Amniotic stem cell (primary cell): ENCODE measurements around the gene RNH1.

Experiments
- DNase-seq: peaks from one replicate; lab custom pipeline; 2025; lab: John Stamatoyannopoulos, UW

Gene RNH1

DNA sequence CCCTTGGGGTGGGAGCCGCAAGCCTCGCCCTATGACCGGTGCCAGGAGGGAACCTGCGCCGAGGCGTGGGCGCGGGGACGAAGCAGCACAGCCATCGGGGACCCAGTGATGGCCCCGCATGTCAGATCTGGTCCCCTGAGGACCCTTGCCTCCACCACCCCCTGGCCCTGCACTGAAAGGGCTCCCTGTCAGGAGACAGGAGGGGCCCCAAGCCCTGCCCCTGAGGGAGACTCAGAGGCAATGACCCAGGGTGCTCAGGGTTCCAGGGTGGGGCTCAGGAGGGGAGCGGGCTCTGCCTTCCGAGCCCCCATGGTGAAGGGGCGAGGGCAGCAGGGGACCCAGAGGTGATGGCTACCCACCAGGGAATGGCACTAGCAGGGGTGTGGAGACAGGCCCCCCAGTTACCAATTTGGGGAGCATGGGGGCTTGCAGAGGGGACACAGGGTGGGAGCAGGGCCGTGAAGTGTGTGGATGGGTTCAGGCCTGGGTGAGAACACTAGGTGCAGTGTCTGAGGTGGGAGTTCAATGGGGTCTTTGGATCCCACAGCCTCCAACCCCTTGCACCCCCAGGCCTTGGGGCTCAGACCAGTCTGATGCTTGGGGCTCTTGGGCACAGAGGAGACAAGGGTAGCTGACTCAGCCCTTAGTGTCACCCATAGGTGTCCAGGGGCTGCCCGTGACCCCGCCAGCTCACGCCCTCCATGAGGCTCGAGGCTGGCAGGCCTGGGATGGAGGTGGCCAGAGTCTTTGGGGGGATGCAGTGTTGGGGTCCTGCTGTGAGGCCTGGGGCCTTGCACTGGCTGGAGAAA, 30.8 kb upstream of the RNH1 start:
- DNase-seq: no peak

DNA sequence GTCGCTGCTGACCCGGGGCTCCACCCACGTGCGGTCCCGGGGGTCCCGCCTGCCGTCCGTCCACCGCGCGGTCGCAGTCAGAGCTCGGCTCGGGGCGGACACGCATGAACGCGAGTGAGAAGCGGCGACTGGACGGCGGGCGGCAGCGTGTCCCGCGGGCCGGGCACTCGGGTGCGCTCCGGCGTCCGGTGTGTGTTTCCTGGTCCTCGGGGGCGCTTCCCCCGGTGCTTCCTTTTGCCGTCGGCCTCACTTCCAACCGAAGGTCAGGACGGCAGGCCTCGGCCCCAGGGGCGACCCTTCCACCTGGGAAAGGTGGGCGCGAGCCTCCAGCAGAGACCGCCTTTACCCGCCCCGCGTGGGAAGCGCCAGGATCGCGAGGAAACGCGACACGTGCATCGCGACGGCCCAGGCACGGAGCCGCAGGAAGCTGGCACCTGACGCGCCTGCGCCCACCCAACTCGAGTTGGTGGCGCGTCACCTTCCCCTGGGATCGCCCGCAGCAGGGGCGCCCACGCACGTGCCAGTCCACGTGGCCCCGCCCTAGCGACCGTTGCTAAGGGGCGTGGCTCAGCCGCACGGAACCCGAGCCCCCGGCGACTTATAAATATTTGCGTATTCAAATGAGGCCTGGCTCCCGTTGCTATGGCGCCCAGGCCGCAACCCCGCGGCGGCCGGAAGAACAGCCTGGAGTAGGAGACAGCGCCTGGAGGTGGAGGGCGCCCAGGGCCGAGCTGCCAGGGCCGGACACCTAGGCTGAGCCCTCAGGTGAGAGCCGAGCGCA, 30.0 kb upstream of the RNH1 start, which contains the start of gene LRRC56:
Gene LRRC56 (plus strand): TSS at position 687 of the 781 bp plus-strand sequence. CDS start 3,158 bp downstream, outside the sequence.
- peak; percentile 17 for DNase-seq

DNA sequence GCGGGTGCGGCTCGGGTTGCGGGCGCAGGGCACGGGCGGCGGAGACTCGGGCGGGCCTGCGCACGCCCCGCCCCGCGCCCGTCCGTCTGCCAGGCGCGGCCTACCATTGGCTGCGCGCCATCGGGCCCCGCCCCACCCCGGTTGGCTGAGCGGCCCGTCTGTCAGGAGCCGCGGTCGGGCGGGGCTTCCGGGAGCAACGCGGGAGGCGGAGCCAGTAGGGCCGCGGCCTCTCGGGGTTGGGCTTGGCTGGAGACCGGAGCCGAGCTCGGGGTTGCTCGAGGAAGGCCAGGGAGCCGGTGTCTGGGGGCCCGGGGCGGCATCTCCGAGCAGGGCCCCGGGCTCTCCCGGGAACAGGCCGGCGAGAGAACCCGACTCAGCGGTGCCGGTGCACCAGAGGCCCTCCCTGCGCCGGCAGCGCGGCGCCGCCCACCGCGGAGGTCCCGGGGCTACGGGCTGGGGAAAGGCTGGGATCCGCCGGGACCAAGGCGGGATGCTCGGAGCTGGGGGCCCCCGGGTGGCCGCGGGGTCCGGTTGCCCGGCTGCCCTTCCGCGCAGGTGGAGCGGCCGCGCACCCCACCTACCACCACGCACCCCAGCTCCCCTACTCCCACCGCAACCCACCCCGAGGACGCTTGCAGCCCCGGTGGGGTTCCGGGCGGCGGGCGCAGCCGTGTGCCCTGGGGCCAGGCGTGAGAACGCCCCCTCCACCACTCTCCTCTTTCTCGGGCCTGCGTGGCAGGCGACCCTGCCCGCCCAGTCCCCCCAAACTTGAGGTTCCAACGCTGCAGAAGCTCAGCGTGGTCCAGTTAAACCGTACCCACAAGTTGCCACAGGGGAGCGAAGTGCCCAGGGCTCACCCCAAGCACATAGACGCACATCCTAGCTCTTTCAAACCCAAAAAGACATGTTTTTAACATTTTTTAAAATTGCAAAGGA, 28.7 kb upstream of the RNH1 start, which contains the start of gene HRAS:
Gene HRAS (minus strand): TSS at position 58 of the 936 bp plus-strand sequence.
- peak; percentile 87 for DNase-seq

DNA sequence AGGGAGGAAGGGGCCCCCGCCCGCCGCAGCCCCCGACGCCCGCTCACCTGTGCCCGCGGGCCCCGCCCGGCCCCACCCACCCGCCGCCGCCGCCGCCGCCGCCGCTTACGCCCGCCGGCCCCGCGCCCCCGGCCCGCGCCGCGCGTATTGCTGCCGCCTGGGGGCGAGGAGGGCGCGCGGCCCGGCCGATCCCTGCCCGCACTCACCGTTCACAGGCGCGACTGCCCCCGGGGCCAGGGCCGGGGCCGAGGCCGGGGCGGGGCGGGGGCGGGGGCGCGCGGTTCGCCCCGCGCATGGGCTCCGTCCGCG, 28.1 kb upstream of the RNH1 start:
- DNase-seq: no peak

DNA sequence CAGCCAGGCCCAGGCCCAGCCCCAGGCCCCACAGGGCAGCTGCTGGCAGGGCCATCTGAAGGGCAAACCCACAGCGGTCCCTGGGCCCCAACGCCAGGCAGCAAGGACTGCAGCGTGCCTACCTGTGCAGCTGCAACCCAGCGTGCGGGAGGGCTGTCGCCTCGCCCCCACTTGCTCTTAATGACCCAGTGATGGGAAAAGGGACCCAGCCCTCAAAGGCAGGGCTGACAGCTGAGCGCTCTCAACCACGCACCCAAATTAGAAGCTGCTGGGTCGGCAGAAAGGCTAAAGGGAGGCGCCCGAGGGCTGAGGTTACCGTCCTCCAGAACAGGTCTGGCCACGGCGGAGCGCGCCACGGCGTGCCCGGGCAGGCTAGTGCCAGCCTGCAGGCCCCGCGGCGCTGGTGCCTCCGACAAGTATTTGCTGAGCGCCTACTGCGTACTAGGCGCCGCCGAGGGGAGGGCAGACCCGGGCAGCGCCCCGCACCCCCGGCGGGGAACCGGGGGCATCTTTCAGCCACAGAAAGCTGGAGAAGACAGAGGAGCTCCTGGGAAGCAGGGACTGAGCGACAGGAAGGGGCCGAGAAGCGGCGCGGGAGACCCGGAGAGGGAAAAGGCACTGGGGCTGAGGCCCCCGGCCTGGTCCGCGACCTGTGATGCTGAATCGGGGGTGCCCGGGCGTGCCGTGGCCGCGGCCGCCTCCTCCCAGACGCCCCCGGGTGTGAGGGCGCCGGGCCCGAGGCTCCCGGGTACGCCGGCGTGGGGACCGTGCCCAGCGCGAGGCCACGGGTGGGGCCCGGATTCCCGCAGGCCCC, 27.6 kb upstream of the RNH1 start:
- DNase-seq: no peak

DNA sequence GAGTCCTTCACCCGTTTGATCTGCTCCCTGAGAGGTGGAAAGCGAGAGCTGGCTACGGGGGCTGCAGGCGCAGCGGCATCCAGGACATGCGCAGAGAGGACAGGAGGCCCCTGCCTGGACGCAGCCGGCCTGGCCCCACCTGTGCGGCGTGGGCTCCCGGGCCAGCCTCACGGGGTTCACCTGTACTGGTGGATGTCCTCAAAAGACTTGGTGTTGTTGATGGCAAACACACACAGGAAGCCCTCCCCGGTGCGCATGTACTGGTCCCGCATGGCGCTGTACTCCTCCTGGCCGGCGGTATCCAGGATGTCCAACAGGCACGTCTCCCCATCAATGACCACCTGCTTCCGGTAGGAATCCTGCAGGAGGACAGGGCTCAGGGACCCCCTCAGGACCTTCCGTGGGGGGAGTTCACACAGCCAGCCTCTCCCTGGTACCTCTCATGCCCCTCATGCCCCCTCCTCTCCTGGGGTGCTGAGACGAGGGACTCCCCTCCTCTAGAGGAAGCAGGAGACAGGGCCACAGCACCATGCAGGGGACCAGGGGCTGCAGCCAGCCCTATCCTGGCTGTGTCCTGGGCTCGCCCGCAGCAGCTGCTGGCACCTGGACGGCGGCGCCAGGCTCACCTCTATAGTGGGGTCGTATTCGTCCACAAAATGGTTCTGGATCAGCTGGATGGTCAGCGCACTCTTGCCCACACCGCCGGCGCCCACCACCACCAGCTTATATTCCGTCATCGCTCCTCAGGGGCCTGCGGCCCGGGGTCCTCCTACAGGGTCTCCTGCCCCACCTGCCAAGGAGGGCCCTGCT, 26.7 kb upstream of the RNH1 start:
- DNase-seq: no peak

DNA sequence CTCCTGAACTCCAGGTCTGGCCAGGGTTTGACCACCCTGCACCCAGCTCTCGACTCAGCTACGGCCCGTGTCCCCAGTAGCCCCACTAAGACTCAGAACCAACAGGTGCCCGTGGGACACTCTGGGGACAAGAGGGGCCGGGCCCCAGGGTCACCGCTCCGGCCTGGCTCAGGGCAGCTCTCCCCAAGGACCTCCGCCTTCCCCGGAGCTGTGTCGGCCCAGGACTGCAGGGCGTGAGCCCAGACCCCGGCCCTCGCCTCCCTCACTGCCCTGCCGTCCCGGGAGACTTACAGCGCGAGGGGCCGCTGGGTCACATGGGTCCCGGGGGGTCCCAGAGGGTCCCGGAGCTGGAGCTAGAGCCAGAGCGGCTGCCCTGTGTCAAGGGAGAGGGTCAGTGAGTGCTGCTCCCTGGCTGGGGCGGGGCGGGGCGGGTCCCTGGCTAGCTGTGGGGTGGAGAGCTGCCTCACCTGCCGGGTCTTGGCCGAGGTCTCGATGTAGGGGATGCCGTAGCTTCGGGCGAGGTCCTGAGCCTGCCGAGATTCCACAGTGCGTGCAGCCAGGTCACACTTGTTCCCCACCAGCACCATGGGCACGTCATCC, 26.0 kb upstream of the RNH1 start:
- no peak for DNase-seq

DNA sequence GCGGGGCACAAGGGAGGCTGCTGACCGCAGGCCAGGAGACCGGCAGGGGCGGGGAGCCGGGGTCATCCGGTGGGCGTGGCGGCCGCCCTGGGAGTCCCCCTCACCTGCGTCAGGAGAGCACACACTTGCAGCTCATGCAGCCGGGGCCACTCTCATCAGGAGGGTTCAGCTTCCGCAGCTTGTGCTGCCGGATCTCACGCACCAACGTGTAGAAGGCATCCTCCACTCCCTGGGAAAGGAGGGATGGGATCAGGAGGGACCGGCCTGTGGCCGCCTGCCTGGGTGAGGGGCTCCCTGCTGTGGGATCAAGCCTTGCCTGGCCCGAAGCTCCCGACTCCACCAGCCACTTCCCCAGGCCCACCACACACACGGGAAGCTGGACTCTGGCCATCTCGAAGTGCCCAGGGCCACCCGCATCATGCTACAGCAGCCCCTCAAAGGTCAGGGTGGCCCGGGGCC, 25.5 kb upstream of the RNH1 start:
- no peak for DNase-seq

DNA sequence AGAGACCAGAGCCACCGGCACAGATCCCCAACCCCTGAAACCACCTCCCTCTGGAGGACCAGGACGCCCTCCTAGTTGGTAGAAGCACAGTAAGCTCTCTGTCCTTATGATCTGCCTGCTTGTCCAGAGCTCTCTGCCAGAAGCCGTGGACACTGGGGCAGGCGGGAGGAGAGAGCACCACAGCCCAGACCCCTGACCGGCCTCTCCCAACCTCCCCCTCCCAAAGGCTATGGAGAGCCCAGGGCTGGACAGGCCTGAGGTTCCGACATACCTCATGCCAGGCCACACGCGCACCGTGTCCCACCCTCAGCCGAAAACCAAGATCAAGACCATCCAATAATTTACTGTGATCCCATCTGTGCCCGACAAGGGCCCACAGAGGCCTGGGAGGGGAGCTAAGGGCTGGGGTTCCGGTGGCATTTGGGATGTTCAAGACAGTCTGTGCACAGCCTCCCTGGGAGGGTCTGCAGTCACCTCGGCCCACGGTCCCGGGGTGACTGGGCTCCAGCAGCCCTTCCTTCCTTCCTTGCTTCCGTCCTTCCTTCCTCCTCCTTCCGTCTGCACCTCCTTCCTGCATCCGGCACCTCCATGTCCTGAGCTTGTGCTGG, 25.0 kb upstream of the RNH1 start:
- no peak for DNase-seq

DNA sequence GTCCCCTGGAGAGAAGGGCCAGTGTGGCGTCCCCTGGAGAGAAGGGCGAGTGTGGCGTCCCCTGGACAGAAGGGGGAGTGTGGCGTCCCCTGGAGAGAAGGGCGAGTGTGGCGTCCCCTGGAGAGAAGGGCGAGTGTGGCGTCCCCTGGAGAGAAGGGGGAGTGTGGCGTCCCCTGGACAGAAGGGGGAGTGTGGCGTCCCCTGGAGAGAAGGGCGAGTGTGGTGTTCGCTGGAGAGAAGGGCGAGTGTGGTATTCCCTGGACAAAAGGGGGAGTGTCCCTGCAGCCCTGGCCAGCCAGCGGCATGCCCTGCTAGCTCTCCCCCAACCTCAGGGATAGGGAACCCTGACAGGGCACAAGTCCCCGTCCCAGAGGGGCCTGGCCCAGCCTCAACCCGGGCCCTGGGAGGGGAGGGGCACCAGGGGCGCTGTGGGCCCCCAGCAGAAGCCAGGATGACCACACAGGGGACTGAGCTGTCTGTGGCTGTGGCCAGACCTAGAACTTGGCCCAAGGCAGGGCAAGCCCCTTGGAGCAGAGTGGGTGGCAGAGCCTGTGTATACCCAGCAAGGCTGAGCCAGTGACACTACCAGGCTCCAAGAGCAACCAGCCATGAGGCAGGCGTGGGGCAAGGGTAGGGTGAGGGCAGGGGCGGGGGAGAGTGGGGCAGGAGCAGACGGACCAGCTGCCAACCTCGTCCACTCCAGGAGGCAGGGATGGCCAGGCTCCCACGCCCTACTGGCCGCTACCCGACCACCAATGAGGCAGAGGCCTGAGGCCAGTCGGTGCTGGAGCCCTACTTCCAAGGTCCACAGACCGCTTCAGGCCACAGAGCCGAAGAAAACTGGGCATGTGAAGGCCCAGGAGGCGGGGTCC, 24.2 kb upstream of the RNH1 start:
- DNase-seq: no peak

DNA sequence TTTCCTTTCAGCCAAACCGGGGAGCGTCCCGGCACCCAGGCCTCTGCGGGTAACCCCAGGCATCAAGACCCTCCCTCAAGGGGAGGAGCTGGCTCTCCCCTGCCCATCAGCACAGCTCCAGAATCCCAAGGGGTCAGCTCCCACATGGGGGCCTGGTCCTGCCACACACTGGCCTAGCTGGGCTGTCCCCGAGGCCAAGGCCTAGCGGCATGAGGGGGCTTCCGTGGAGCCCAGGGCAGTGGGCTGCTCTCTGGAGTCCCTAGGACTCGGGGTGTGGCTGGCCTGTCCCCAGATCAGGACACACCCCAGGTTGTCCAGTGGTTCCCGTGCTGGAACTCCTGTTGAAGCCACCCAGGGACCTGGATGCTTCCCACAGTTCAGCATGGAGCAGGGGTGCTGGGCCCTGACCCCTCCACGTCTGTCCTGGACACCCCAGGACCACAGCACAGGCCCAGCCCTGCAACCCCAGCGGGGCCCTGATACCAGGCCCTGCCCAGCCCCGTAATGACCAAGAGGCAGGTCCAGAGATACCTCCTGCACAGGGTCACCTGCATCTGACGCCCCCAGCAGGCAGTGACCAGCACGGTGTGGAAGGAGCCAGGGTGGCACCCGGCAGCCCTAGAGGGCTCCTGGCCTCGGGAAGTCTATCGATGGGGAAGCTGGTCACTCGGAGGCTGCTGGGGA, 22.8 kb upstream of the RNH1 start:
- DNase-seq: no peak

DNA sequence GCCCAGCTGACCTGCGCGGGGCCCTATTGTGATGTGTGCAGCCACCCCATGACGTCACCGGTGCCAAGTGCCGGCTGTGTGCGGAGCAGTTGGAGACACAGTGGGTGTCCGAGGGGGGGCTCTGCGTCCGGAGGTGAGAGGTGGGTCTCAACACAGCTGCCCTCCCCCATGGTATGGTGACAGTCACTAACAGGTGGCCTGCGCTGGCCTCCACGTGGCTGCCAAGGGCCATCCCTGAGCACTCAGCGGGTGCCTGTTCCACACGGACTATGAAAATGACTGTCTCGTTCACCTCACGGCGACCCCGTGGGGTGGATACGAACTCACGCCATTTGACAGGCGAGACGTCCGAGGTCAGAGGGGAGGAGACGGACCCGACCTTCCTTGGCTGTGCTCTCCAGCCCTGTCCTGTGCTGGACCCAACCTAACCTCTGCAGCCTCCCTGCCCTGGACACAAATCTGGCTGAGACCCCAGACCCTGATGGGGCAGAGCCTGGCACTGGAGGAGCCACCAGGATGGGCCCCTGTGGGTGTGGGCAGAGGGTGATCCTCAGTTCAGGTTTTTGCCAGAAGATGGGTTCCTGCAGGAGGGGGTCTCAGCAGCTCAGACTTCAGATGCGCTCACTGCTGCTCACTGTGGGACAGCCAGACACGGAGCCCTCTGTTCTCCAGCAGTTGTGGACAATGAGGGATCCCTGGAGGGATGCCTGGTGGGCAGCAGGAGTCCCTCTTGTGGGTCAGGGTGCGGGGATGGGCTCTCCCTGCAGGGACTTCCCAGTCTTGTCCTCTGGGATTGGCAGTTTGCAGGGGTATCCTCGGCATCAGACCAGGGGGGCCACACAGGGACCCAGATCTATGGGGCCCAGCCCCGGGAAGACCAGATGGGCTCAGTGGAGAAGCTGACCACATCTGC, 22.0 kb upstream of the RNH1 start:
- no peak for DNase-seq

DNA sequence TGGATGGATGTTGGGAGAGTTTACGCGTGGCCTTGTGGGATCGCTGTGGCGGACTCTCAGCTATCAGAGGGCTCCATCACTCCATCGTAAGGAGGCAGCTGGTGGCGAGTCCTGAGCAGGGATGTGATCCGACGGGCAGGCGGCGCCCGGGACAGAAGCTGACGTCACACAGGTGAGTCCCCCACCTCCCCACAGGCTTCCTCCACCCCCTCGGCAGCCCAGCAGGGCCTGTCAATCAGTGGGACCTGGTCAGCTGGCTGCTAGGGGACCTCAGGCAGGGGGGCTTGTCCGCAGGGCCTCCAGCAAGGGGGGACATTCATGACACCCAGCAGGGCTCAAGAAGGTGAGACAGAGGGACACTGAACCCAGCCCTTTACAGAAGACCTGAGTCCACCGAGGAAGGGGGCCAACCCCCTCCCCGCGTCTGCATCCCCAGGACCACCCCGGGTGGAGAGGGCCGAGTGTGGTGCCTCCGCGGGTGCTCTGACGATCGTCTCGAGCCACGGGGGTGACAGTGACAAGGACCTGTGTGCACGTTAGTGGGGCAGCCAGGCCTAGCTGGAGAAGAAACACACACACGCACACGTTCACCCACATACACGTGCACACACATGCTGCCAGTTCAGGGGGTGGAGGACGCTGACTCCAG, 21.2 kb upstream of the RNH1 start:
- no peak for DNase-seq

DNA sequence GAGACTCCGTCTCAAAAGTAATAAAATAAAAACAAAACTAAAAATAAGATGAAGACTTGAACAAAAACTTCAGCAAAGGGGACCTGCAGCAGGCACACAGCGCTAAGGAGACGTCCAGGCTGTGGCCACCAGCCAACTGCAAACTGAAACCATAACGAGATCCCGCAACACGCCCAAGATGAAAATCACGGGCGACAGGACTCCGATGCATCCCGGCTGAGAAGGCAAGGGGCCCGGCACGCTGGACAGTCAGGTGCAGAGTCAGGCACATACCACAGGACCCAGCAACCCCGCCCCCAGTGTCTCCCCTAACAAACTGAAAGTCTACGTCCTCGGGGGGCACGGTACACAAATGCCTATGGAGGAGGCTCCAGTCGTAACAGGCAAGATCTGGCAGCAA, 19.1 kb upstream of the RNH1 start:
- no peak for DNase-seq

DNA sequence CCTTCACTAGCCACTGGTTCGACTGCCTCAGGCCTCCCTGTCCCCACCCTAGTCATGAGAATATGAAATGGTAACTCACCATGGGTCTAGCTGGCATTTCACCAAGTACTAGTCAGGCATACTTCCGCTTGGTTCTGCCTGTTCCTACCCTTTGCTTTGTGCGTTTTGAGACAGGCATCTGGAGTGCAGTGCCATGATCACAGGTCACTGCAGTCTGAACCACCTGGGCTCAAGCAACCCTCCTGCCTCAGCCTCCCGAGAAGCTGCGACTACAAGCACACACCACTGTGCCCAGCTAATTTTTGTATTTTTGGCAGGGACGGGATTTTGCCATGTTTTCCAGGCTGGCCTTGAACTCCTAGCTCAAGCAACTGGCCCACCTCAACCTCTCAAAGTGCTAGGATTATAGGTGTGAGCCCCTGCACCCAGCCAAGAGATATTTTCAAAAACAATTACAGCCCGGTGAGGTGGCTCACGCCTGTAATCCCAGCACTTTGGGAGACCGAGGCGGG, 14.2 kb upstream of the RNH1 start:
- no peak for DNase-seq
